Lung (tissue), 12 donors: Measurements from ENCODE around the gene THRSP. TPM values are rescaled to one million over a fixed set of nuclear protein-coding genes. Genes with fewer than 3 reads are reported as not detected.
"Not testable (repeated sequence)": the region's sequence is repeated elsewhere in the genome, so short reads cannot be mapped to it uniquely, and the experiment has no call there.

Source experiments
- ATAC-seq: fragments of 200-7000 bp; cut with Tn5 transposase; one replicate; pipeline ENCODE4 v1.9.1; 2020; ENCODE audit warnings: moderate number of reproducible peaks; ENCODE audit not compliant: insufficient read depth, low FRiP score
- DNase-seq, 3 donors: peaks; one replicate each; pipeline ENCODE4 v3.0.0-alpha.2; 2013 to 2017
- H3K27ac ChIP-seq, 2 donors: one replicate each; pipeline ENCODE4 v1.5.1; 2013; ENCODE audit warnings: mild to moderate bottlenecking in 2 of 2, moderate library complexity in 2 of 2, control low read depth in 1 of 2, inconsistent platforms in 1 of 2, low read depth in 1 of 2, low read length in 1 of 2
- H3K27me3 ChIP-seq, 3 donors: one replicate each; pipeline ENCODE4 v1.5.1; 2013; ENCODE audit warnings: low read length in 2 of 3; ENCODE audit not compliant: control insufficient read depth in 3 of 3, insufficient read depth in 3 of 3
- H3K36me3 ChIP-seq, 4 donors: one replicate each; pipeline ENCODE4 v1.5.1; 2013; ENCODE audit warnings: low read length in 4 of 4, mild to moderate bottlenecking in 1 of 4, moderate library complexity in 1 of 4; ENCODE audit not compliant: control insufficient read depth in 4 of 4, insufficient read depth in 4 of 4
- H3K4me1 ChIP-seq, 5 donors: one replicate each; pipeline ENCODE4 v1.5.1; 2013; ENCODE audit warnings: low read length in 5 of 5, mild to moderate bottlenecking in 2 of 5, moderate library complexity in 1 of 5; ENCODE audit not compliant: control insufficient read depth in 5 of 5, insufficient read depth in 5 of 5
- H3K4me3 ChIP-seq: one replicate; pipeline ENCODE4 v1.5.1; 2013; ENCODE audit warnings: mild to moderate bottlenecking, control low read depth, moderate library complexity
- H3K9ac ChIP-seq, 2 donors: one replicate each; pipeline ENCODE4 v1.5.1; 2013; ENCODE audit warnings: low read length in 2 of 2, control low read depth in 1 of 2; ENCODE audit not compliant: insufficient read depth in 1 of 2
- H3K9me3 ChIP-seq, 4 donors: one replicate each; pipeline ENCODE4 v1.5.1; 2013; ENCODE audit warnings: low read length in 3 of 4, mild to moderate bottlenecking in 1 of 4, moderate library complexity in 1 of 4; ENCODE audit not compliant: control insufficient read depth in 4 of 4, insufficient read depth in 3 of 4
- WGBS, 2 donors: extraction: QIAGEN DNeasy Blood & Tissue Kit; methylation state at CpG; one replicate each; pipeline ENCODE4 v1.1.7; 2013; 5-methylcytosine and 5-hydroxymethylcytosine counted together
- polyA plus RNA-seq, 2 donors: library from polyadenylated mRNA; stranded (reverse); fragments of 200-250 nt; gene quantifications; one replicate each; pipeline ENCODE4 v1.2.1, GENCODE V29; 2013
- total RNA-seq, 2 donors: library from RNA; depleted of rRNA in 1 of 2; stranded (reverse); fragments of >200 nt in 1 of 2; gene quantifications; one replicate each; pipeline ENCODE4 v1.2.1, GENCODE V29; 2014 to 2021
- TF ChIP-seq, protein P1 (sequence below): IDR thresholded peaks from 2 replicates; pipeline ENCODE4 v1.5.1; 2012; ENCODE audit warnings: mild to moderate bottlenecking; ENCODE audit errors: control extremely low read depth, extremely low read depth
- donor health status: control.
- donor health status: control.
- donor health status: Bipolar disorder and iron deficiency.
- donor health status: healthy.
- donor health status: DM: yes; HTN: yes; CAD: no.

The THRSP gene
- total and polyA plus RNA-seq, 4 donors, result 0.03 to 0.12 TPM; not detected in 2

DNA sequence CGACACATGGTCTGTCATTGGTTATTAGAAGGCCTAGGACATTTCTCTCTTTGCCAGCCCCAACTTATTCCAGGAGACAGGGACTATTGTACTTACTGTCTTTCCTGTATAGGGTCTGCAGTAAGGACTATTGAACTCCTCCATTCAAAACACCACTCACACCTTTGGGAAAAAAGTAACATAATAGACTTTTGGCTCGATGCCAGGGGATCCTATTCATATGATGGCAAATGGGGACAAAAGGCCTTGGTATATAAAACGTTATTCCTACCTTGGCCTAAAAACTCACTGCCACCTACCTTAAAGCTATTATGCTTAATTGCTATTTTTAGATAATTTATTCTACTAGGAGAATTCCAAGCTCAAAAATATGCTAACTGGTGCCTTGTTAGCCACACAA lies 22.3 kb downstream of the THRSP start:
- Histone ChIP-seq H3K27me3 (no peaks in the 10 kb centered on the region), H3K4me3 (no peak overlapping the region), H3K27ac (no peak overlapping the region), H3K36me3 (no peaks in the 10 kb centered on the region), H3K9me3 (no peaks in the 10 kb centered on the region), H3K9ac (no peak overlapping the region), H3K4me1 (peaks cover 0 to 16% (median 4%) of the 10 kb centered on the region in 5 donors)
- DNase-seq (no peak), ATAC-seq (no peak)
- 77 to 87% methylated on average over 3 of the region's 3 CpGs for WGBS, 2 donors
- TF ChIP-seq, protein P1, sequence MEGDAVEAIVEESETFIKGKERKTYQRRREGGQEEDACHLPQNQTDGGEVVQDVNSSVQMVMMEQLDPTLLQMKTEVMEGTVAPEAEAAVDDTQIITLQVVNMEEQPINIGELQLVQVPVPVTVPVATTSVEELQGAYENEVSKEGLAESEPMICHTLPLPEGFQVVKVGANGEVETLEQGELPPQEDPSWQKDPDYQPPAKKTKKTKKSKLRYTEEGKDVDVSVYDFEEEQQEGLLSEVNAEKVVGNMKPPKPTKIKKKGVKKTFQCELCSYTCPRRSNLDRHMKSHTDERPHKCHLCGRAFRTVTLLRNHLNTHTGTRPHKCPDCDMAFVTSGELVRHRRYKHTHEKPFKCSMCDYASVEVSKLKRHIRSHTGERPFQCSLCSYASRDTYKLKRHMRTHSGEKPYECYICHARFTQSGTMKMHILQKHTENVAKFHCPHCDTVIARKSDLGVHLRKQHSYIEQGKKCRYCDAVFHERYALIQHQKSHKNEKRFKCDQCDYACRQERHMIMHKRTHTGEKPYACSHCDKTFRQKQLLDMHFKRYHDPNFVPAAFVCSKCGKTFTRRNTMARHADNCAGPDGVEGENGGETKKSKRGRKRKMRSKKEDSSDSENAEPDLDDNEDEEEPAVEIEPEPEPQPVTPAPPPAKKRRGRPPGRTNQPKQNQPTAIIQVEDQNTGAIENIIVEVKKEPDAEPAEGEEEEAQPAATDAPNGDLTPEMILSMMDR, result no peak

- 90 to 93% methylated on average over 6 of the region's 6 CpGs for WGBS, 2 donors
- H3K4me3 ChIP-seq, H3K9ac ChIP-seq, H3K36me3 ChIP-seq, H3K27ac ChIP-seq, DNase-seq, H3K9me3 ChIP-seq, ATAC-seq, H3K27me3 ChIP-seq: not testable (repeated sequence)
- H3K4me1 ChIP-seq, result peaks cover 0 to 13% (median 4%) of the 10 kb centered on the region in 5 donors
Observed at GRCh38 chr11:78086521-78087074, 22.9 kb downstream of the THRSP start.

DNA sequence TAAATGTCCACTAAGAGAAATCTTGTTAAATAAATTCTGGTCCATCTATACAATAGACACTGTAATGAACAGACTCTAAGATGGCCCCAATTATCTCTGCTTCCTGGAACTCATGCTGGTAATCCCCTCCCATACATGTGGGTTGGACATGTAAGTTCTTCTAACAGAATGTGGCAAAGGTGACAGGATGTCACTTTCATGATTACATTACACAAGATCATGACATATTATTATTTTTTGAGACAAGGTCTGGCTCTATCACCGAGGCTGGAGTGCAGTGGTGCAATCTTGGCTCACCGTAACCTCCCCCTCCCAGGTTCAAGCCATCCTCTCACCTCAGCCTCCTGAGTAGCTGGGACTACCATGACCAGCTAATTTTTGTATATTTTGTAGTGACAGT lies 30.6 kb downstream of the THRSP start:
- TF ChIP-seq, protein P1, result no peak
- Histone ChIP-seq H3K4me1 (peaks cover 0 to 2% (median 0%) of the 10 kb centered on the region in 5 donors), H3K9ac (no peak overlapping the region), H3K9me3 (no peaks in the 10 kb centered on the region), H3K4me3 (no peak overlapping the region), H3K36me3 (peaks cover 0 to 18% (median 5%) of the 10 kb centered on the region in 4 donors), H3K27me3 (no peaks in the 10 kb centered on the region), H3K27ac (no peak overlapping the region)
- no peak for ATAC-seq
- no peak for DNase-seq
- 76 to 87% methylated on average over 2 of the region's 2 CpGs for WGBS, 2 donors

GRCh38 chr11:78097666-78098385 lies 34.2 kb downstream of the THRSP start:
- TF ChIP-seq, protein P1, result no peak
- 93 to 96% methylated on average over 7 of the region's 7 CpGs for WGBS, 2 donors
- no peaks in the 10 kb centered on the region for H3K9me3 ChIP-seq
- H3K4me3 ChIP-seq, result no peak overlapping the region
- no peak overlapping the region for H3K27ac ChIP-seq
- ATAC-seq (no peak), DNase-seq (no peak)
- H3K4me1 ChIP-seq, result peaks cover 0 to 2% (median 0%) of the 10 kb centered on the region in 5 donors
- peaks cover 5 to 26% (median 14%) of the 10 kb centered on the region in 4 donors for H3K36me3 ChIP-seq
- no peak overlapping the region for H3K9ac ChIP-seq
- H3K27me3 ChIP-seq, result no peaks in the 10 kb centered on the region
